ENCODE data around the gene TOP3B.

The TOP3B gene

GRCh38 chr22:21982338-21982965, at the start of gene TOP3B:
TOP3B (minus strand) TSS chr22:21982787; CDS start chr22:21975709, 7,078 bp downstream.
- DNase-seq: peak; percentile 8

- DNase-seq: no peak
Observed at GRCh38 chr22:22031183-22031945, 48.8 kb upstream of the TOP3B start.

DNA sequence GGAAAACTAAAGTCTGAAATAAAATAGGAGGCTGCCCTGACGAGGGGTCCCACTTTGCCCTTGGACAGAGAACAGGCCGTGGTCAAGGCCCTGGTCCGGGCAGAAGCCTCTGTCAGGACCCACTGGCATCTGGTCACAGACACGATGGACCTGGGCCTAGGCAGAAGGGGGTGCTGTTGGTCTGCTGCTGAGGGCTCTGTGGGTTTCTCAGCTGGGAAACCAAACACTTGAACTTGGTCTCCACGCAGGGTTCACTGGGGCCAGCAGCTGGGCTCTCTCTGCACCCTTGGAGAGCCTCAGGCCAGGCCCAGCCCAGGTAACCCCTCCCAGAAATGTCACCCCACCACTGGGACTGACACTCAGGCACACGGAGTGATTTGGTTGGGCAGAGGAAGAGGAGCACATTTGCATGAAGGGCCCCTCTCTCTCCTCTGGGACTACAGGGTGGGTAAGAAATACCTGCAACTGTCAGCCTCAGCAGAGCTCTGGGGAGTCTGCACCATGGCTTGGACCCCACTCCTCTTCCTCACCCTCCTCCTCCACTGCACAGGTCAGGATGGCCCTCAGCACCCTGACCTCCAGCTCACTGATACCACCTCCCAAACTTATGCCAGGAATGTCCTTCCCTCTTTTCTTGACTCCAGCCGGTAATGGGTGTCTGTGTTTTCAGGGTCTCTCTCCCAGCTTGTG, 48.1 kb upstream of the TOP3B start:
- DNase-seq: no peak

GRCh38 chr22:22027955-22028354, 45.4 kb upstream of the TOP3B start:
- no peak for DNase-seq

DNA sequence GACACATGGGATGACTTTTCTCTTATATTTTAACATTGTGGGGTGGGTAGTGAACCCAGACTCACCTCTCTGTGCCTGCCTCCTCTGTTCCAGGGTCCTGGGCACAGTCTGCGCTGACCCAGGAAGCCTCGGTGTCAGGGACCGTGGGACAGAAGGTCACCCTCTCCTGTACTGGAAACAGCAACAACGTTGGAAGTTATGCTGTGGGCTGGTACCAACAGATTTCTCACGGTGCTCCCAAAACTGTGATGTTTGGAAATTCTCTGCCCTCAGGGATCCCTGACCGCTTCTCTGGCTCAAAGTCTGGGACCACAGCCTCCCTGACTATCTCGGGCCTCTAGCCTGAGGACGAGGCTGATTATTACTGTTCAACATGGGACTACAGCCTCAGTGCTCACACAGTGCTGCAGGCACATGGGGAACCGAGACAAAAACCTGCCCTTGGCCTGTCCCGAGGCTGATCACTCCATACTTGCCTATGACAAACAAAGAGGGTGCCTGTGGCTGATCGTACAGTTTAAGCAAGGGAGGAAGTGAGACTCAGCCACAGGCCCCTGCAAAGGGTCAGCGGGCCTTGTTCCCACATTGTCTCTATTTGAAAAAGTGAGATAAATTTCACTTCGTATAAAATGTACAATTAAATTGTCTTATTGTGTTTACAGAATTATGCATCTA, 43.7 kb upstream of the TOP3B start:
- DNase-seq: no peak

DNA sequence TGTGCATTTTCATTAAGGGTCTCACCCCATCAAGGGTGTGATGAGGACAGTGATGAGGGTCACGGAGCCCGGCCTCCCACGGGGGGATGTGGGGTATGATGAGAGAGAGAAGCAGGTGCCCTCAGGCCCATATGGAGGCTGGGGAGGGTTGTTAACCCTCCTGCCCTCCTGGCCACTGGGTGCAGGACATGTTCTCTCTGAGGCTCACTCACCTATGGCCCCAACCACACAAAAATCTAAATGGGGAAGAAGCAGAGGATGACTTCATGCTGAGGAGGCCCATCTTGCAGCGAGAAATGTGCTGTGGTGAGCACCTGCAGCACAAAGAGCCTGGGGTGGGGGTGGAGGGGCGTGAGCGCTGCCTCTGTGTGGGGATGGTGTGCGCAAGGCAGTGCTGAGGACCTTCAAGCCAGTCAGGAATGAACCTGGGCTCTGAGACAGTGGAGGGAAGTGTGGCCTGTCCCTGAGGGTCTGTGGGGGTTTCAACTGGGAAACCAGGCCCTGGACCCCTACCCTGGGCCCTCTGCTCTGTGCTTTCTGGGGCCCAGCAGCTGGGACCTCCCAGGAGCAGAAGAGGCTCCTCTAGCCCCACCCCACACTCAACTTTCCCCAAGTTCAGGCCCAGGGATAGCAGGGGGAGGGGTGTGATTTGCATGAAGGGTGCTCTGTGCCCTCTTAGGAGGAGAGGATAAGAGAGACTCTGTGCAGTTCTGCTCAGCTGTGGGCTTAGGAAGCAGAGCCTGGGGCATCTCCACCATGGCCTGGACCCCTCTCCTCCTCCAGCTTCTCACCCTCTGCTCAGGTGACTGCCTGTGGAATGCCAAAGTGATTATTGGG, 43.0 kb upstream of the TOP3B start:
- no peak for DNase-seq

DNA sequence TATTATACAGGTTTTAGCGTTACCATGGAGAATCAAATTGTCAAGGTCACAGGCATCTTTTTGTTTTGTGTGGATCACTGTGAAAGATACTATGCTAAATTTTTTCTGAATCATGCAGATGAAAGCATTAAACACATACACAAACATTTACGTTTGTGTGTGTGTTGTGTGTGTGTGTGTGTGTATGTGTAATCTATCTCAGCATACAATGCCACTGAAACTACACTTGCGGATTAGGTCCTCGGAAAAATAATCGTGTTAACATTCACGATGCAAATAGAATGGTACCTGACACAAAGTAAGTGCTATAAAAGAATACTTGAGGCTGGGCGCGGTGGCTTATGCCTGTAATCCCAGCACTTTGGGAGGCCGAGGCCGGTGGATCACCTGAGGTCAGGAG, 41.9 kb upstream of the TOP3B start:
- DNase-seq: no peak

DNA sequence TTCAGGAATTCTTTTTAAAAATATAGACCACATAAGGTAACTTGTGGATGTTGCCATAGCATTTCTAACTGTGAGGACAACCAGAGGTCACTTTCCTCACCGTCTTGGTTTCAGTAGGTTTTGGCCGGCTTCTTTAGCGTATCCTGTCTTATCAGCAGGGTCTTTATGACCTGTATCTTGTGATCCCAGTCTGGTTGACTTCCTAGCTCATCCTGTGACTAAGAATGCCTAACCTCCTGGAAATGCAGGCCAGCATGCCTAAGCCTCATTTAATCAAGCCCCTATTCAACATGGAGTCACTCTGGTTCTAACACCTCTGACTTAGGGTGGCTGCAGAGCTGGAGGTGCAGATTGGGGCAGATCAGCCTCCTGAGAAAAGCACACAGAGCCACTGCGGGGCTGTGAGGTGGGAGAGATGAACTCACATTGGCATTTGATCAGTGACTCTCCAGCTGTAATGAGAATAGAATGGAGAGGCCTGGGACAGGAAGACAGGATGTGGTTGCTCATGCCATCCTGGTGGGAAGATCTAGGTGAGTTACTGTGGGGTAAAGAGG, 41.1 kb upstream of the TOP3B start:
- no peak for DNase-seq

DNA sequence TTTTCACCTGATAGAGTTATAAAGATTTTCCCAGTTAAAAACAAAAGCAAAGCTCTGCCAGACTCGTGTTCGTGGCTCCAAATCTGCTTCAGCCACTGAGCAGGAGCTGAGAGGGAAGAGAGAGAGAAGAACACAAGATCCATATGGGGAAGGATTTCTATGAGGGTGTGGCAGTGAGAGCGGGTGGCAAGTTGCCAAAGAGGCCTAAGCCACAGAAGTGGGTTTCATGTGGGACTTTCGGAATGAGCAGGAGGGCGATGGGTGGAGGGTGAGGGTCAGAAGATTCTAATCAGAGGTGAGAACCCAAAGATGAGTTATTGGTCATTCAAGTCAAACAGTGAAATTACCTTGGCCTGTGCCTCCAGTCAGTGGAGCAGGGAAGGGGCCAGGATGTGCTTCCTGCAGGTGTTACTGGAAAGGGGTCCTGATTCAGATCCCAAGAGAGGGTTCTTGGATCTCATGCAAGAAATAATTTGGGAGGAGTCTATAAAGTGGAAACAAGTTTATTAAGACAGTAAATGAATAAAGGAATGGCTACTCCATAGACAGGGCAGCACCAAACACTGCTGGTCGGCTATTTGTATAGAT, 40.5 kb upstream of the TOP3B start:
- DNase-seq: no peak

DNA sequence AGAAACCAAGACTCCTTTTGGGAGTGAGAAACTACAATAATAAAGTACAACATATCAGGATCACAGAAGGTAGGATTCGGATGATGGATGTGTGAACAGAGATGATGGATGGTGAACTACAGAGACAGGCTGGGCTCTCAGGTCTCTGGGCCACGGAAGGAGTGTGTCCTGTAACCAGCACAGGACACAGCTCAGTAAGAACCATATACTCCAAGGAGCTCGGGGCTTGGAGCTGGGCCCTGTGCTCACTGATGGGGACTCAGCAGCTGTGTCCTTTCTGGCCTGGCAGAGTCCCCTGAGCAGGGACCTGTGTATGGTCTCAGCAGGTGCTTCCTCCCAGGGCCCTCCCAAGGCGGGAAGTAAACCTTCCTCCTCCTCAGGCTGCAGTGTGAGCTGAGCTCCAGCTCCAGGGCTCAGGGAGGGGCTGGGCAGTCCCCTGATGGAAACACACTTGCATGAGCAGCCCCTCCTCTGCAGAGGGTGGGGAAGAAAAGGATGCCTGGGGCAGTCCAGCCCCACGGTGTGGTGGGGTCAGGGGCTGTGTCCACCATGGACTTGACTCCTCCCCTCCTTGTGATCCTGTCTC, 39.8 kb upstream of the TOP3B start:
- no peak for DNase-seq

- no peak for DNase-seq
Observed at GRCh38 chr22:22021162-22021750, 38.7 kb upstream of the TOP3B start.

- no peak for DNase-seq
Observed at GRCh38 chr22:22020425-22020852, 37.9 kb upstream of the TOP3B start.

DNA sequence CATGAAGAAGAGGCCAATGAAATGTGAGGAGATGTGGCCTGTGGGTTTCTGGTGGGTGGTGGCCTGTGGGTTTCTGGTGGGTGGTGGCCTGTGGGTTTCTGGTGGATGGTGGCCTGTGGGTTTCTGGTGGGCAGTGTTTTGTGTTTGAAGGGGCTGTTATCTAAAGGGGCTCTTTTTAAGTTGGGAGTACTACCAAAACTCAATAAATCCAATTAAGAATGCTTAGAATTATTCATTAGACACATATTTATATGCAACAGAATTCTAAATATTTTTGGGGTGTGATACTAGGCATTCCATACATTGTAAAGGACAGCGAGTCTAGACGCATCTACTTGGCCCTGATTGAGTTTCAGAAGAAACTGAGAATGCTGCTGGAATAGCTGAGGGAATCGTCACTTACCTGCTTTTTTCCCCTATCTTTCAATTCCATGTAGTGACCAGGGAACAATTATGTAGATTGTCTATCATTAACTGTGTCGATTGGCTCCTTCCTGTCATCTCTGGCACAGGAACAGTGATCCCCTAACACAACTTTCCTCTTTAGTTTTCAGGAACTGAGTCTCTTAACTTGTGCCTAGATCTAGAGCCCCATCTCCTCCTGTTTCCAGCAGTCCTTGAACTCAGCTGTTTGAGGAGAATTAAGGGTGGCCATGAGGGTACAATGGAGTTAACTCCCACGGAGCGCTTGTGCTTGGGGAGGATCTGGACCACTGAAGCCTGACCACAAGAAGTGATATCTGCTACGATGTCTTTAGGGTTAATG, 37.3 kb upstream of the TOP3B start:
- no peak for DNase-seq

DNA sequence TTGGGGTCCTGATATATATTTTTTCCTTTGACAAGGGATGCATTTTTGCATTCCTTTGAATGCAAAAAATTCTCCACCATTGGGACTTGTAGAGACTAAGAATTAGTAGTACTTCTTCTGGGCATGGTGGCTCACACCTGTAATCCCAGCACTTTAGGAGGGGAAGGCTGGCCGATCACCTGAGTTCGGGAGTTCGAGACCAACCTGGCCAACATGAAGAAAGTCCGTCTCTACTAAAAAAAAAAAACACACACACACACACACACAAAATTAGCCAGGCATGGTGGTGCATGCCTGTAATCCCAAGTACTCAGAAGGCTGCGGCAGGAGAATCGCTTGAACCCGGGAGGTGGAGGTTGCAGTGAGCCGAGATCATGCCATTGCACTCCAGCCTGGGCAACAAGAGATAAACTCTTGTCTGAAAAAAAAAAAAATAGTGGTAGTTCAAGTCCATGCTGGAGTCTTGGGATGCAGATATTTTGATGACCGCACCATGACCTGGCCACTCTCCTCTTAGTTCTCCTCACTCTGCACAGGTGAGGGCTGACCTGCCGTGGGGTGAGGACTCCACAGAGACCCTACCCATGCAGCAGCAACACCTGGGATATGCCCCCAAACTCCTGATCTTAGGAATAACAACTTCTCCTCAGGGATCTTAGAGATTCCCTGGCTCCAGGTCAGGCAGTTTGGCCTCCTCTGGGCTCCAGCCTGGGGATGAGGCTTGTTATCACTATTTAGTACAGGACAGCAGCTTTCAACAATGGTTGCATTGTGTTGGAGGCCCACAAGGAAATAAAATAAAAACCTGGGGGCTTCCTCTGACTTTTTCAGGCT, 36.5 kb upstream of the TOP3B start:
- DNase-seq: no peak

- no peak for DNase-seq
Observed at GRCh38 chr22:22015631-22016030, 33.0 kb upstream of the TOP3B start.

DNA sequence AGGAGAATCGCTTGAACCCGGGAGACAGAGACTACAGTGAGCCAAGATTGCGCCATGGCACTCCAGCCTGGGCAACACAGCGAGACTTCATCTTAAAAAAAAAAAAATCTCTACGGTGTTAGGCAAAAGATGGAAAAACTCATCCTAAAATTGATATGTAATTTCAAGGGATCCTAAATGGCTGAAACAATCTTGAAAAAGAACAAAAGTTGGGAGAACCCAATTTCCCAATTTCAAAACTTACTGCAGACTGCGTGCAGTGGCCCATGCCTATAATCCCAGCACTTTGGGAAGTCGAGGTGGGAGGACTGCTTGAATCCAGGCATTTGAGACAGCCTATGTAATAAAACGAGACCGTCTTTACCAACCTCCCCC, 31.7 kb upstream of the TOP3B start:
- no peak for DNase-seq

DNA sequence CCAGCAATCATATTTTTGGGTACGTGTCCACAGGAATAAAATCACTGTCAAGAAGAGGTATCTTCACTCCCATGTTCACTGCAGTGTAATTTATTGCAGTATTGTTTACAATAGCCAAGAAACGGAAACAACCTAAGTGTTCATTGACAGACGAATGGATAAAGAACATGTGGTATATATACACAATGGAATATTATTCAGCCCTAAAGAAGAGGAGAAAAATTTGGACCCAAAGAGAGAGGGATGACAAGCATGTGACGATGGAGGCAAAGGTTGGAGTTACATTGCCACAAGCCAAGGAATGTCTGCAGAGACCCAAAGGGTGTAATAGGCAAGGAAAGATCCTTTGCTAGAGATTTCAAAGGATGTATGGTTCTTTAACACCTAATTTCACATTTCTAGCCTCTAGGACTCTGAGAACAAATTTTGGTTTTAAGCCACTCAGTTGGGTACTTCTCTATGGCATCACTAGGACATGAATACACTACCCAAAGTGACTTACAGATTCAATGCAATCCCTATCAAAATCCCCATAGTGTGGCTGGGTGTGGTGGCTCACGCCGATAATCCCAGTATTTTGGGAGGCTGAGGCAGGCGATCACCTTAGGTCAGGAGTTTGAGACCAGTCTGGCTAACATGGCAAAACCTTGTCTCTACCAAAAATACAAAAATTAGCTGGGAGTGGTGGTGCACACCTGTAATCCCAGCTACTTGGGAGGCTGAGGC, 31.1 kb upstream of the TOP3B start:
- no peak for DNase-seq

DNA sequence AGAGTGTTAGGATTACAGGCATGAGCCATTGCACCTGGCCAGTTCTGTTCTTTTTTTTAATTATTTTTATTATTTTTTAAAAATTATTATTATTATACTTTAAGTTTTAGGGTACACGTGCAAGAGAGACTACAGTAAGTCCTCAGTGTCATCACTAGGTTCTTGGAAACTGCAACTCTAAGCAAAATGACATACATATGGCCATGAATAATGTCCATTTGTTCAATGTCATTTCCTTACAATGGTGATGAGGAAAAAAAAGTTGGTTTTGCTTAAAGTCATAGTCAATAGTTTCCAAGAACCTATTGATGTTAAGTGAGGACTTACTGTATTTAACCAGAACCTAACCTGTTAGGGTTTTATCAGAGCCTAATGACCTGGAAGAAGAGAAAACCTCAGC, 29.4 kb upstream of the TOP3B start:
- DNase-seq: no peak

GRCh38 chr22:22010358-22010757, 27.8 kb upstream of the TOP3B start:
- DNase-seq: no peak
